HL-60 (cell line): ENCODE results near the gene EIPR1.

Experiments
- DNase-seq, 2 experiments: peaks; one replicate each; pipeline ENCODE4 v3.0.0-alpha.2; 2010 to 2020; ENCODE audit warnings: low read depth in 1 of 2, low spot score in 1 of 2
- H3K27ac ChIP-seq: fragments of 250-450 bp; sonication (Bioruptor Pico); replicated peaks from 2 replicates; pipeline ENCODE4 v1.5.1; 2020; ENCODE audit warnings: mild to moderate bottlenecking, moderate library complexity
- H3K27me3 ChIP-seq: fragments of 250-450 bp; sonication (Bioruptor Pico); 2 replicates; pipeline ENCODE4 v1.5.1; 2021; ENCODE audit warnings: mild to moderate bottlenecking, moderate library complexity; ENCODE audit not compliant: insufficient read depth, poor library complexity, severe bottlenecking
- H3K4me3 ChIP-seq: replicated peaks from 2 replicates; pipeline ENCODE4 v1.5.1; 2011; ENCODE audit warnings: mild to moderate bottlenecking, control low read depth, low read length; ENCODE audit not compliant: insufficient read depth
- GABPA ChIP-seq: IDR thresholded peaks from 2 replicates; pipeline ENCODE4 v1.6.1; 2012; ENCODE audit warnings: low read depth
- POLR2AphosphoS5 ChIP-seq: IDR thresholded peaks from 2 replicates; pipeline ENCODE4 v1.6.1; 2012; ENCODE audit warnings: low read depth
- SPI1 ChIP-seq: IDR thresholded peaks from 2 replicates; pipeline ENCODE4 v1.6.1; 2012; ENCODE audit warnings: low read depth, mild to moderate bottlenecking, borderline replicate concordance
- TF ChIP-seq, protein P1 (sequence below): IDR thresholded peaks from one replicate; pipeline ENCODE4 v1.5.1; 2011; ENCODE audit warnings: low read length, control low read depth, inconsistent platforms; ENCODE audit not compliant: insufficient read depth
- TF ChIP-seq, protein P2 (sequence below): IDR thresholded peaks from 2 replicates; pipeline ENCODE4 v1.6.1; 2012; ENCODE audit warnings: low read depth; ENCODE audit not compliant: insufficient replicate concordance

The EIPR1 gene

DNA sequence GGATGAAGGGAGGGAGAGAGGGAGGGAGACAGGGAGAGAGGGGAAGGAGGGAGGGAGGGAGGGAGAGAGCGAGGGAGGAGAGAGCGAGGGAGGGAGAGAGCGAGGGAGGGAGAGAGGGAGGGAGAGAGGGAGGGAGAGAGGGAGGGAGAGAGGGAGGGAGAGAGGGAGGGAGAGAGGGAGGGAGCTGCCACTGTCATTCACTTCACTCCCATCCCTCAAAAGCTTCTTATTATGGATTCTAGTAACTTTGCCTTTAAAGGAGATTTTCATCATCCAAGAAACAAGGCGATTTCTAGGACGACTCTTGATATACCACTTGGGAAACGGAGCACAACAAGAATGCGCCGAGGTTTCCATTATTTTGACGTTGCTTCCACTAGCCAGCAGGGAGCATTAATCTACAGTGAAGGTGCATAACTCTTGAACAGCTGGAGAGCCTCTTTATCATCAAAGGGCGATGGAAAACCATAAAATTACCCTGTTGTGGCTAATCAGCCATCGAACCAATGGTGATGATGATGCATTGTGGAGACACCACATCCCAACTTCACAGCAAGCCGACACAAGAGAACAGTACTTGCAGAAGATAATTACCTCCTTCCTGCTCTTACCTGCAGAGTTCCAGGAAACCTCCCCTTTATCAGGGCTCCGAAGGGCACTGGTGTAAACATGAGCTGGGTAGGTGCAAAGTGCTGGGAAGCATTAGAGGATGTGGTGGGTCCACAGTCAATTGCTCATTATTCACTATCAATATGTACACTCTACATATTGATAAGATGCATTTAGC lies 130.5 kb downstream of the EIPR1 start:
- no peaks in the 10 kb centered on the region for H3K27me3 ChIP-seq
- no peak for TF ChIP-seq POLR2AphosphoS5
- TF ChIP-seq SPI1, result no peak
- TF ChIP-seq, protein P1, sequence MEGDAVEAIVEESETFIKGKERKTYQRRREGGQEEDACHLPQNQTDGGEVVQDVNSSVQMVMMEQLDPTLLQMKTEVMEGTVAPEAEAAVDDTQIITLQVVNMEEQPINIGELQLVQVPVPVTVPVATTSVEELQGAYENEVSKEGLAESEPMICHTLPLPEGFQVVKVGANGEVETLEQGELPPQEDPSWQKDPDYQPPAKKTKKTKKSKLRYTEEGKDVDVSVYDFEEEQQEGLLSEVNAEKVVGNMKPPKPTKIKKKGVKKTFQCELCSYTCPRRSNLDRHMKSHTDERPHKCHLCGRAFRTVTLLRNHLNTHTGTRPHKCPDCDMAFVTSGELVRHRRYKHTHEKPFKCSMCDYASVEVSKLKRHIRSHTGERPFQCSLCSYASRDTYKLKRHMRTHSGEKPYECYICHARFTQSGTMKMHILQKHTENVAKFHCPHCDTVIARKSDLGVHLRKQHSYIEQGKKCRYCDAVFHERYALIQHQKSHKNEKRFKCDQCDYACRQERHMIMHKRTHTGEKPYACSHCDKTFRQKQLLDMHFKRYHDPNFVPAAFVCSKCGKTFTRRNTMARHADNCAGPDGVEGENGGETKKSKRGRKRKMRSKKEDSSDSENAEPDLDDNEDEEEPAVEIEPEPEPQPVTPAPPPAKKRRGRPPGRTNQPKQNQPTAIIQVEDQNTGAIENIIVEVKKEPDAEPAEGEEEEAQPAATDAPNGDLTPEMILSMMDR, result no peak
- TF ChIP-seq, protein P2, sequence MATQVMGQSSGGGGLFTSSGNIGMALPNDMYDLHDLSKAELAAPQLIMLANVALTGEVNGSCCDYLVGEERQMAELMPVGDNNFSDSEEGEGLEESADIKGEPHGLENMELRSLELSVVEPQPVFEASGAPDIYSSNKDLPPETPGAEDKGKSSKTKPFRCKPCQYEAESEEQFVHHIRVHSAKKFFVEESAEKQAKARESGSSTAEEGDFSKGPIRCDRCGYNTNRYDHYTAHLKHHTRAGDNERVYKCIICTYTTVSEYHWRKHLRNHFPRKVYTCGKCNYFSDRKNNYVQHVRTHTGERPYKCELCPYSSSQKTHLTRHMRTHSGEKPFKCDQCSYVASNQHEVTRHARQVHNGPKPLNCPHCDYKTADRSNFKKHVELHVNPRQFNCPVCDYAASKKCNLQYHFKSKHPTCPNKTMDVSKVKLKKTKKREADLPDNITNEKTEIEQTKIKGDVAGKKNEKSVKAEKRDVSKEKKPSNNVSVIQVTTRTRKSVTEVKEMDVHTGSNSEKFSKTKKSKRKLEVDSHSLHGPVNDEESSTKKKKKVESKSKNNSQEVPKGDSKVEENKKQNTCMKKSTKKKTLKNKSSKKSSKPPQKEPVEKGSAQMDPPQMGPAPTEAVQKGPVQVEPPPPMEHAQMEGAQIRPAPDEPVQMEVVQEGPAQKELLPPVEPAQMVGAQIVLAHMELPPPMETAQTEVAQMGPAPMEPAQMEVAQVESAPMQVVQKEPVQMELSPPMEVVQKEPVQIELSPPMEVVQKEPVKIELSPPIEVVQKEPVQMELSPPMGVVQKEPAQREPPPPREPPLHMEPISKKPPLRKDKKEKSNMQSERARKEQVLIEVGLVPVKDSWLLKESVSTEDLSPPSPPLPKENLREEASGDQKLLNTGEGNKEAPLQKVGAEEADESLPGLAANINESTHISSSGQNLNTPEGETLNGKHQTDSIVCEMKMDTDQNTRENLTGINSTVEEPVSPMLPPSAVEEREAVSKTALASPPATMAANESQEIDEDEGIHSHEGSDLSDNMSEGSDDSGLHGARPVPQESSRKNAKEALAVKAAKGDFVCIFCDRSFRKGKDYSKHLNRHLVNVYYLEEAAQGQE, result no peak
- no peak for TF ChIP-seq GABPA
- H3K27ac ChIP-seq, result no peak overlapping the region
- no peak for DNase-seq
- no peak overlapping the region for H3K4me3 ChIP-seq

DNA sequence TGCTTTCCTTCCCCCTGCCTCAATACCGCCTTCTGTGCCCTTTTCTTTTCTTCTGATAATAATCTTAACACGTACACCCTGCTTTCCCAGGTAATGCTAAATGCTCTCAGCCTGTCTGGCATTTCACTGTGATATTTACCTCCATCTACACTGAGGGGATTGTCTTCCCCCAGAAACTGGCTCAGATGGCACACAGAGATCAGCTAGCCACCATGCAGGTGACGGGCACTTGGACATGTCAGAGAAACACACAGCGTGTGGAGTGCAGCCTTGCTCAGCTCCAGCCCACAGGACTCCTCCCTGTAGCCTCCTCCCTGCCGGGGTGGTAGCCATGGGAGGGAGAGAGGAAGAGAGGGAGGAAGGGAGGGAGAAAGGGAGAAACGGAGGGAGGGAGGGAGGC lies 131.2 kb downstream of the EIPR1 start:
- no peak for DNase-seq
- TF ChIP-seq GABPA, result no peak
- TF ChIP-seq, protein P2, result no peak
- TF ChIP-seq, protein P1, result no peak
- no peak for TF ChIP-seq POLR2AphosphoS5
- no peak for TF ChIP-seq SPI1
- no peak overlapping the region for H3K4me3 ChIP-seq
- no peaks in the 10 kb centered on the region for H3K27me3 ChIP-seq
- H3K27ac ChIP-seq, result no peak overlapping the region

DNA sequence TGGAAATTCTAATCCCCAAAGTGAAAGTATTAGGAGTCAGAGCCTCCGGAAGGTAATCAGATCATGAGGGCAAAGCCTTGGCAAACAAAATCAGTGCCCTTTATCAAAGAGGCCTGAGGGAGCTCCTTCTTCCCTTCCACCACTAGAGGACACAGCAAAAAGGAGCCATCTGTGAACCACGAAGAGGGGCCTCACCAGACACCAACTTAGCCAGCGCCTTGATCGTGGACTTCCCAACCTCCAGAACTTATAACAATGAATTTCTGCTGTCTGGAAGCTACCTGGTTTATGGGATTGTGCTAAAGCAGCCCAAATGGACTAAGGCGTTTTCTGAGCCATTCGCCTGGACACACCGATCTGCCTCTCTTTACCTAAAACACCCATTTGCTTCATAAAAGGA lies 133.1 kb downstream of the EIPR1 start:
- Histone ChIP-seq H3K4me3 (no peak overlapping the region), H3K27ac (no peak overlapping the region), H3K27me3 (no peaks in the 10 kb centered on the region)
- no peak for DNase-seq
- no peak for TF ChIP-seq POLR2AphosphoS5
- TF ChIP-seq SPI1, result no peak
- TF ChIP-seq GABPA, result no peak
- TF ChIP-seq, protein P1, result no peak
- TF ChIP-seq, protein P2, result no peak
